DOHH2 (cell line): ENCODE data around the gene IFNLR1.

Experiments used
- EZH2phosphoT487 ChIP-seq: fragments of 200-600 bp; sonication (generic); IDR thresholded peaks from 2 replicates; pipeline ENCODE4 v1.6.1; 2017; ENCODE audit warnings: borderline replicate concordance, mild to moderate bottlenecking, antibody characterized with exemption, low read length, moderate library complexity, mixed read lengths
- TF ChIP-seq, protein P1 (sequence below): fragments of 200-600 bp; sonication (generic); IDR thresholded peaks from one replicate; pipeline ENCODE4 v1.5.1; 2014; ENCODE audit warnings: antibody characterized with exemption, mild to moderate bottlenecking, low read depth, low read length; ENCODE audit not compliant: poor library complexity, severe bottlenecking

DNA sequence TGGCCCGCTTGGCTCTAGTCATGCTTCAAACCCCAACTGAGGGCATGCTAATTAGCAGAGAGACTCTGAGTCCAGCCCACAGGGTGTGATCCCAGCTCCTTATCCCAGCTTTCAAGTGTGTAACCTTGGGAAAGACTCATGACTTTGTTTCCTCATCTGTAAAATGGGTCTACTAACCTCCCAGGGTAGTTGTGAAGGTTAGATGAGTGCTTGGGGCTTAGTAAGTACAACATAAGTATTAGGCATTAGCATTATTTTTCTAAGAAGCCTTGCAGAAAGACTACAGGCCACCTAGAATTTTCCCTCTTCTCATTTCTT is 78.0 kb downstream of the IFNLR1 start:
- TF ChIP-seq, protein P1, sequence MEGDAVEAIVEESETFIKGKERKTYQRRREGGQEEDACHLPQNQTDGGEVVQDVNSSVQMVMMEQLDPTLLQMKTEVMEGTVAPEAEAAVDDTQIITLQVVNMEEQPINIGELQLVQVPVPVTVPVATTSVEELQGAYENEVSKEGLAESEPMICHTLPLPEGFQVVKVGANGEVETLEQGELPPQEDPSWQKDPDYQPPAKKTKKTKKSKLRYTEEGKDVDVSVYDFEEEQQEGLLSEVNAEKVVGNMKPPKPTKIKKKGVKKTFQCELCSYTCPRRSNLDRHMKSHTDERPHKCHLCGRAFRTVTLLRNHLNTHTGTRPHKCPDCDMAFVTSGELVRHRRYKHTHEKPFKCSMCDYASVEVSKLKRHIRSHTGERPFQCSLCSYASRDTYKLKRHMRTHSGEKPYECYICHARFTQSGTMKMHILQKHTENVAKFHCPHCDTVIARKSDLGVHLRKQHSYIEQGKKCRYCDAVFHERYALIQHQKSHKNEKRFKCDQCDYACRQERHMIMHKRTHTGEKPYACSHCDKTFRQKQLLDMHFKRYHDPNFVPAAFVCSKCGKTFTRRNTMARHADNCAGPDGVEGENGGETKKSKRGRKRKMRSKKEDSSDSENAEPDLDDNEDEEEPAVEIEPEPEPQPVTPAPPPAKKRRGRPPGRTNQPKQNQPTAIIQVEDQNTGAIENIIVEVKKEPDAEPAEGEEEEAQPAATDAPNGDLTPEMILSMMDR = no peak
- no peak for TF ChIP-seq EZH2phosphoT487
